Measurements from ENCODE around the gene PLCB4.

DNA sequence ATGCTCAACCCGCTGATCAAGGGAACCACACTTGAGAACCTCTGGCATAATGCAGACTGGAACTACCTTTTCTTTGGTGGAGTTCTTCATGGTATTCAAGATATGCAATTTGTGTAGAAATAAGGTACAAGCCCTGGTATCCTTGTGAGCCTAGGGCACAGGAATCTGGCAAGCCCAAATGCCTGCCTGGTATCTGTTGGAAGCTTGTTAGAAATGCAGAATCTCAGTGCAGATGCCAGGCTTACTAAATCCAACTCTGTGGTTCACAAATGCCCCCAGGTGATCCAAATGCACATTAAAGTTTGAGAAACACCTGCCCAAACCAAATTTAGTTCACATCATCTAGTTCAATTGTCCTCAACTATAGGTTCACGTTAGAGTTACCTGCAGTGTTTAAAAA, 285.7 kb downstream of the PLCB4 start:
- TF ChIP-seq, protein P1, sequence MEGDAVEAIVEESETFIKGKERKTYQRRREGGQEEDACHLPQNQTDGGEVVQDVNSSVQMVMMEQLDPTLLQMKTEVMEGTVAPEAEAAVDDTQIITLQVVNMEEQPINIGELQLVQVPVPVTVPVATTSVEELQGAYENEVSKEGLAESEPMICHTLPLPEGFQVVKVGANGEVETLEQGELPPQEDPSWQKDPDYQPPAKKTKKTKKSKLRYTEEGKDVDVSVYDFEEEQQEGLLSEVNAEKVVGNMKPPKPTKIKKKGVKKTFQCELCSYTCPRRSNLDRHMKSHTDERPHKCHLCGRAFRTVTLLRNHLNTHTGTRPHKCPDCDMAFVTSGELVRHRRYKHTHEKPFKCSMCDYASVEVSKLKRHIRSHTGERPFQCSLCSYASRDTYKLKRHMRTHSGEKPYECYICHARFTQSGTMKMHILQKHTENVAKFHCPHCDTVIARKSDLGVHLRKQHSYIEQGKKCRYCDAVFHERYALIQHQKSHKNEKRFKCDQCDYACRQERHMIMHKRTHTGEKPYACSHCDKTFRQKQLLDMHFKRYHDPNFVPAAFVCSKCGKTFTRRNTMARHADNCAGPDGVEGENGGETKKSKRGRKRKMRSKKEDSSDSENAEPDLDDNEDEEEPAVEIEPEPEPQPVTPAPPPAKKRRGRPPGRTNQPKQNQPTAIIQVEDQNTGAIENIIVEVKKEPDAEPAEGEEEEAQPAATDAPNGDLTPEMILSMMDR (conservative IDR thresholded peaks at IDR 0.05; ENCODE audit: low read length), result no peak
- TF ChIP-seq EZH2phosphoT487 (IDR thresholded peaks at IDR 0.05; ENCODE audit: borderline replicate concordance, low read depth, low read length), result no peak

Data from OCI-LY7 (cell line).